SKM-1 treated with dmso at 0.1 percent for 144 hours (cell line): ENCODE measurements around the gene STK16.
"Not testable (repeated sequence)": the region's sequence is repeated elsewhere in the genome, so short reads cannot be mapped to it uniquely, and the experiment has no call there.

ENCODE experiments used
- DNase-seq: peaks from one replicate; lab custom pipeline; 2025; ENCODE audit not compliant: unreplicated experiment; lab: John Stamatoyannopoulos, UW

STK16 gene

GRCh38 chr2:219245148-219245898 lies at the start of gene STK16, which contains the start of gene GLB1L:
Gene STK16 (plus strand): TSS chr2:219245479. CDS start chr2:219246000, 521 bp downstream.
Gene GLB1L (minus strand): TSS chr2:219245444. CDS start chr2:219243573, 1,871 bp downstream.
- peak; percentile 77 for DNase-seq

DNA sequence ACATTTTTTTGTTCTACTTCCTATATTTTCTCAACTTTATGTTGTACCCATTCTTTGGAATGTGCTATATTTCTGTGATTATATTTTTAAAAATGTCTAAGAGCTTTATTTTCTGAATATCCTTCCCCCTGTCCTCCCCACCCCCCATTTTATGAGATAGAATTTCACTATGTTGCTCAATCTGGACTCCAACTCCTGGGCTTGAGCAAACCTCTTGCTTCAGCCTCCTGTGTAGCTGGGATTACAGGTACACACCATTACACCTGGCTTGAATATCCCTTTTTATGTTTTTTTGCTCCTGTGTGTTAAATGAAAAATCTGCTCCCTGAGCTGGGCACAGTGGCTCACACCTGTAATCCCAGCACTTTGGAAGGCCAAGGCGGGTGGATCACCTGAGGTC lies 47.9 kb upstream of the STK16 start:
- DNase-seq, result no peak

DNA sequence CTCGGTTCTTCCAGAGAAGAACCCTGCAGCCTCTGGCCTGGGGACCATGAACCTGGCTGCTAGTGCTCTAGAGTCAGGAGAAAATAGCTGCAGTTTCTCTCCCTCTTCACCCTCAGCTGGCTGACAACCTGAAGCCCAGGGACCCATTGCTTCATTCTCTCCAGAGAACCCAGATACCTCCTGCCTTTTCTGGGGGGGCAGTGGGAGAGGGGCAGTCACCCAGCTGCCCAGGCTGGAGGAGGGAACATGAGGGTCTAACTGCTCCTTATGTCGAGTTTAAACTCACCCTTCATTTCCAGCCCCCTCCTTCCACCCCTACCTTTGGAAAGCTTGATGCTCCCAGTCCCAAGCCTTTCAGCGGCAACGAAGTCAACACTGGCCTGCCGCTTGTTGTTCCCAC lies 46.3 kb upstream of the STK16 start:
- DNase-seq, result no peak

DNA sequence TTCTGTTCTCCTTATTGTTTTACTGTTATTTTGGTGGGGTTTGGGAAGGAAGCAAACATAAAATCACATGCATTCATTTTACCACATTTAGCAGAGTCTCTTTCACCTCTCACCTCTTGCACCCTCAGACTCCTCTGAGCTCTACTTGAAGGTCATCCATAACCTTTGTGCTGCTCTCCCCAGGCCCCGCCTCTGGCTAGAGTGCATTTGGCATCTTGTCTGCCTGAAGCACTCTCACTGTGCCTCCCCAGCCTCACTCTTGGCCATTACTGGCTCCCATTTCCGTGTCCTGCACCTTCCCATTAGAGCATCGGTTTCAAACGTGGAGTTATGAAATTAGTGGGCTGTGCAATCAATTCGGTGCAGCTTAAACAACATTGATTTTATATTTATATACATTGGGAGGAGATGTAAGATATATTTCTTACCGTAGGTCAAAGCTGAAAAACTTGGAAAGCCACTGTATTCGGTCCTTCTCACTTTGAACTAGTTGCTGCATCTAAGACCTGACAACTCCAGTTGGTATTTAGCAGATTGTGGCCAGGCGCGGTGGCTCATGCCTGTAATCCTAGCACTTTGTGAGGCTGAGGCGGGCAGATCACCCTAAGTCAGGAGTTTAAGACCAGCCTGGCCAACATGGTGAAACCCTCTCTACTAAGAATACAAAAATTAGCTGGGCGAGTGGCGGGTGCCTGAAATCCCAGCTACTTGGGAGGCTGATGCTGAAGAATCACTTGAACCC lies 45.6 kb upstream of the STK16 start:
- DNase-seq, result no peak

DNA sequence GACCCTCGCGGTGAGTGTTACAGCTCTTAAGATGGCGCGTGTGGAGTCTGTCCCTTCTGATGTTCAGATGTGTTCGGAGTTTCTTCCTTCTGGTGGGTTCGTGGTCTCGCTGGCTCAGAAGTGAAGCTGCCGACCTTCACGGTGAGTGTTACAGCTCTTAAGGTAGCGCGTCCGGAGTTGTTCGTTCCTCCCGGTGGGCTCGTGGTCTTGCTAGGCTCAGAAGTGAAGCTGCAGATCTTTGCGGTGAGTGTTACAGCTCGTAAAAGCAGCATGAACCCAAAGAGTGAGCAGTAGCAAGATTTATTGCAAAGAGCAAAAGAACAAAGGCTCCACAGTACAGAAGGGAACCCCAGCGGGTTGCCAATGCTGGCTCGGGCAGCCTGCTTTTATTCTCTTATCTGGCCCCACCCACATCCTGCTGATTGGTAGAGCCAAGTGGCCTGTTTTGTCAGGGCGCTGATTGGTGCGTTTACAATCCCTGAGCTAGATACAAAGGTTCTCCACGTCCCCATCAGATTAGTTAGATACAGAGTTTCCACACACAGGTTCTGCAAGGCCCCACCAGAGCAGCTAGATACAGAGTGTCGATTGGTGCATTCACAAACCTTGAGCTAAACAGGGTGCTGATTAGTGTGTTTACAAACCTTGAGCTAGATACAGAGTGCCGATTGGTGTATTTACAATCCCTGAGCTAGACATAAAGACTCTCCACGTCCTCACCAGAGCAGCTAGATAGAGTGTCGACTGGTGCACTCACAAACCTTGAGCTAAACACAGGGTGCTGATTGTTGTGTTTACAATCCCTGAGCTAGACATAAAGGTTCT lies 44.6 kb upstream of the STK16 start:
- not testable (repeated sequence) for DNase-seq

GRCh38 chr2:219201331-219201730 lies 43.9 kb upstream of the STK16 start:
- DNase-seq, result not testable (repeated sequence)

DNA sequence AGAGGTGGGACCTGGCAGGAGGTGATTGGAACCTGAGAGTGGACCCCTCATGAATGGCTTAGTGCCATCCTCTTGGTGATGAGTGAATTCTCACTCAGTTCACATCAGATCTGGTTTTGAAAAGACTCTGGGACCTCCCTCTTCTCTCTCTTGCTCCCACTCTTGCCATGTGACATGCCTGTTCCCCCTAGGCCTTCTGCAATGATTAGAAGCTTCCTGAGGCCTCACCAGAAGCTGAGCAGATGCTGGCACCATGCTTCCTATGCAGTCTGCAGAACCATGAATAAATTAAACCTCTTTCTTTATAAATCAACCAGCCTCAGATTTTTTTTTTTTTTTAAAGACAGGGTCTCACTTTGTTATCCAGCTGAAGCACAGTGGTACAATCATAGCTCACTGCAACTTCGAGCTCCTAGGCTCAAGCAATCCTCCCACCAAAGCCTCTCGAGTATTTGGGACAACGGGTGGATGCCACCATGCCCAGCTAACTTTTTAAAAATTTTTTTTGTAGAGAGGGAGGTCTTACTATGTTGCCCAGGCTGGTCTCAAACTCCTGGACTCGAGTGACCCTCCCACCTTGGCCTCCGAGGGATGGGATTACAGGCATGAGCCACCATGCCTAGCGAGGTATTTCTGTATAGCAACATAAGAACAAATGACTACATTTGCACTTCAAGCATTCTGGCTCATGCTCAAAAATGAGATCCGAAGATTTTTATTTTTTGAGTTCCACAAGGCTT lies 40.7 kb upstream of the STK16 start:
- no peak for DNase-seq

GRCh38 chr2:219205165-219205538 lies 40.1 kb upstream of the STK16 start:
- DNase-seq, result no peak

GRCh38 chr2:219205981-219206327 lies 39.3 kb upstream of the STK16 start:
- DNase-seq, result no peak

- DNase-seq, result peak; percentile 88
These were observed 38.7 kb upstream of the STK16 start, which contains the start of gene ZFAND2B for GRCh38 chr2:219206328-219207133. Gene ZFAND2B (plus strand): TSS chr2:219206782. CDS start chr2:219206988, 206 bp downstream.

- no peak for DNase-seq
These were observed 38.0 kb upstream of the STK16 start for GRCh38 chr2:219207134-219207883.

DNA sequence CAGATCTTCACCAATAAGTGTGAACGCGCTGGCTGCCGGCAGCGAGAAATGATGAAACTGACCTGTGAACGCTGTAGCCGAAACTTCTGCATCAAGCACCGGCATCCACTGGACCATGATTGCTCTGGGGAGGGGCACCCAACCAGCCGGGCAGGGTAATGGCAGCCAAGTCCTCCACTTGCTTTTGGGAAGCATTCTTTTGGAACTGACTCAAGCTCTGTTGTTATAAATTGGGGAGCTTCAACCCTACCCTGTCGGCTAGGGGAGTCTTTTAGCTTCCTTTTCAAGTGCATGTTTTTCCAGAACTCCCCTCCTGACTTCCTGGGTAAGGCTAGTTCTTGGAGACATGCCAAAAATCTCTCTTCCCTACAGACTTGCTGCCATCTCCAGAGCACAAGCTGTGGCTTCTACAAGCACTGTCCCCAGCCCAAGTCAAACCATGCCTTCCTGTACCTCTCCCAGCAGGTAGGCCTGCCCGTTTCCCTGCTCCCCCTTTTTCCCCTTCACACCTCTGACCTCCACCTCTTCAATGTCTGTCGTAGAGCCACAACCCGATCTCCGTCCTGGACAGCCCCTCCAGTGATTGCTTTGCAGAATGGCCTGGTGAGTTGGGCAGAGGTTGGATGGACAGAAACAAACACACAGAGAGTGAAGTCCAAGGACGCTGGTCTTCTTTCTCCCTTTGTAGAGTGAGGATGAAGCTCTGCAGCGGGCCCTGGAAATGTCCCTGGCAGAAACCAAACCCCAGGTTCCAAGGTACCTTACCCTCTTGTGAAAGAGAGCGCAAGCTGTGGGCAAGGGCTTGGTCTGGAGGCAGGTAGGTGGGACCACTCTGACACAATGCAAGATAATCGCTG lies 37.2 kb upstream of the STK16 start:
- DNase-seq, result no peak

DNA sequence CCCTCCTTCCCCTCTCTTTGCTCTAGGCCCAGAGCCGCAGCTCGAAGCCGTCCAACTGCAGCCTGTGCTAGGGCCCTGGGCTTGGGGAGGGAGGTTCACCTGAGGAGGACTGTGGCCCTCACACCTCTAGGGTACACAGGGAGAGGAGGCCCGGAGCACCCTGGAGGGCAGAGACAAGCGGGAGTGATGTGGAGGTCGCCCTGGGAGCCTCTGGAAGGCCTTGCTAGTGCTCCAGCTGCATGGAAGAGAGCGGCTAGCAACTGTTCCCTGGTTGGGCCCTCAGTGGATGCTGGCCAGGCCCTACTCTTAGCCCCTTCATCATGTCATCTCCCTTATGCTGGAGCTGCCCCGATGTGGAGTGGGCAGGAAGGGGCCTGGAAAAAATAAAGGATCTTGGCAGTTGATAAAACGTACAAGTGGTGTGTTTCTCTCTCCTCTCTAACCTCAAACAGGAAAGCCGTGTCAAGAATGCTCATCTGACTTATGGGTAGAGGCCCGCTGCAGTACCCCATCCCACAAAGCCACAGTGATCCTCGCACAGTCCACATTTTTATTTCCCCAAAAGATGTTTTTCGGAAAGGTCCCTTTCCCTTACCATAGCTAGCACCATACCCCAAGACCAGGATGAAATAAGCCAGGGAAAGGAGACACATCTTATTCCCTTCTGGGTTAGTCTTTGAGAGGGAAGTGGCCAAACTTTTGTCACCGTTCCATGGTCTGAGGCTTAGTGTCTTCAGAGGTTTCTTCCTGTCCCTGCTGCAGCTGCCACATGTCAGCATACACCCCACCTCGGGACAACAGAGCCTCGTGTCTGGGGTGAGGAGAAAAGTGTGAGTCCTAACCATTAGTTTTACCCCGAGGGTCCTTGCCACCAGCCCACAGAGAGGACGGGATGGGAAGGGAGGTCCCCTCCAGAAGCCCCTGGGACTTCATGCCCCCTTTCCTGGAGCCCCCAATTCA lies 35.8 kb upstream of the STK16 start:
- no peak for DNase-seq

DNA sequence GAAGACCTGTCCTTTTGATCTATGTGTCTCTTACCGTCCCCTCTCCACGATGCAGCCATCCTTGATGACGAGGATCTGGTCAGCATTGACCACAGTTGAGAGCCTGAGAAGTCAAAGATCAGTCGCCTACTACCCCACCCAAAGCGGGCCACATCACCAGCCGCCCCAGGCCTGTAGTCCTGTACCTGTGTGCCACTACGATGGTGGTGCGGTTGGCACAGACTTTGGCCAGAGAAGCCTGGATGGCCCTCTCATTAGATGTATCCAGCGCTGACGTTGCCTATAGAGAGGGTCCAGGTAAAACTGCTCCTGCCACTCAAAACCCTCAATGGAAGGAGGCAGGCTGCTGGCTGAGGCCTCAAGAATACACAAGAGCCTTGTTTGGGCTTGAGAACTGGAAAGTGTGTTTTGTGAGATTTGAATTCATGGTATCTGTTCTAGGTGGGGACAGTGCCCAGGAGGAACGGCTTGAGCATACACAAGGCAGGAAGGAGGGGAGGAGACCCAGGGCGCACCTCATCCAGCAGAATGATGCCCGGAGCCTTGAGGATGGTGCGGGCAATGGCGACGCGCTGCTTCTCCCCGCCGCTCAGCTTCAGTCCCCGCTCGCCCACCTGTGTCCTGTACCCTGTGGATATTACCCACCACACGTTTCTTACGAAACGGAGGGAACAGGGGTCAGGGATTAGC lies 34.9 kb upstream of the STK16 start:
- no peak for DNase-seq

- no peak for DNase-seq
These were observed 34.4 kb upstream of the STK16 start for GRCh38 chr2:219210886-219211362.

GRCh38 chr2:219213026-219213415 lies 32.3 kb upstream of the STK16 start:
- DNase-seq, result no peak
